IPS-18a (cell line): Measurements from ENCODE around the gene APLP2.

ENCODE experiments used
- H3K27ac ChIP-seq: one replicate; pipeline ENCODE4 v1.5.1; 2013; ENCODE audit warnings: low read length
- H3K27me3 ChIP-seq: one replicate; pipeline ENCODE4 v1.6.1; 2013; ENCODE audit warnings: mild to moderate bottlenecking, low read length; ENCODE audit not compliant: control insufficient read depth, insufficient read depth
- H3K36me3 ChIP-seq: one replicate; pipeline ENCODE4 v1.6.1; 2013; ENCODE audit warnings: low read depth, low read length; ENCODE audit not compliant: control insufficient read depth
- H3K4me1 ChIP-seq: one replicate; pipeline ENCODE4 v1.6.1; 2013; ENCODE audit warnings: low read depth, low read length; ENCODE audit not compliant: control insufficient read depth
- H3K4me3 ChIP-seq: one replicate; pipeline ENCODE4 v1.5.1; 2013; ENCODE audit warnings: low read length
- H3K9ac ChIP-seq: one replicate; pipeline ENCODE4 v1.6.1; 2013; ENCODE audit warnings: mild to moderate bottlenecking, low read length, moderate library complexity
- H3K9me3 ChIP-seq: one replicate; pipeline ENCODE4 v1.6.1; 2013; ENCODE audit warnings: low read depth, low read length; ENCODE audit not compliant: control insufficient read depth

Gene APLP2

GRCh38 chr11:130178441-130179339 is 109.0 kb downstream of the APLP2 start:
- Histone ChIP-seq H3K9me3 (no peaks in the 10 kb centered on the region), H3K4me3 (no peak overlapping the region), H3K36me3 (no peaks in the 10 kb centered on the region), H3K9ac (no peak overlapping the region), H3K27me3 (no peaks in the 10 kb centered on the region), H3K27ac (no peak overlapping the region), H3K4me1 (no peaks in the 10 kb centered on the region)

GRCh38 chr11:130179396-130180306 is 110.0 kb downstream of the APLP2 start:
- Histone ChIP-seq H3K4me1 (no peaks in the 10 kb centered on the region), H3K27ac (no peak overlapping the region), H3K9me3 (no peaks in the 10 kb centered on the region), H3K27me3 (no peaks in the 10 kb centered on the region), H3K9ac (no peak overlapping the region), H3K36me3 (no peaks in the 10 kb centered on the region), H3K4me3 (no peak overlapping the region)

GRCh38 chr11:130180491-130180890 is 110.8 kb downstream of the APLP2 start:
- Histone ChIP-seq H3K4me1 (no peaks in the 10 kb centered on the region), H3K27ac (no peak overlapping the region), H3K9me3 (no peaks in the 10 kb centered on the region), H3K27me3 (no peaks in the 10 kb centered on the region), H3K9ac (no peak overlapping the region), H3K4me3 (no peak overlapping the region), H3K36me3 (no peaks in the 10 kb centered on the region)

GRCh38 chr11:130180896-130181294 is 111.2 kb downstream of the APLP2 start:
- no peaks in the 10 kb centered on the region for H3K36me3 ChIP-seq
- H3K4me3 ChIP-seq: no peak overlapping the region
- no peak overlapping the region for H3K27ac ChIP-seq
- no peak overlapping the region for H3K9ac ChIP-seq
- H3K27me3 ChIP-seq: no peaks in the 10 kb centered on the region
- H3K4me1 ChIP-seq: no peaks in the 10 kb centered on the region
- no peaks in the 10 kb centered on the region for H3K9me3 ChIP-seq

GRCh38 chr11:130181295-130182272 is 111.9 kb downstream of the APLP2 start:
- no peak overlapping the region for H3K27ac ChIP-seq

GRCh38 chr11:130183878-130184610 is 114.3 kb downstream of the APLP2 start:
- no peaks in the 10 kb centered on the region for H3K27me3 ChIP-seq
- H3K4me3 ChIP-seq: no peak overlapping the region
- H3K27ac ChIP-seq: no peak overlapping the region
- H3K36me3 ChIP-seq: no peaks in the 10 kb centered on the region
- H3K9me3 ChIP-seq: no peaks in the 10 kb centered on the region
- no peak overlapping the region for H3K9ac ChIP-seq
- no peaks in the 10 kb centered on the region for H3K4me1 ChIP-seq

More at GRCh38 chr11:130181295-130182272, 111.9 kb downstream of the APLP2 start:
- Histone ChIP-seq H3K9ac (no peak overlapping the region), H3K27me3 (no peaks in the 10 kb centered on the region), H3K9me3 (no peaks in the 10 kb centered on the region), H3K4me1 (no peaks in the 10 kb centered on the region), H3K4me3 (no peak overlapping the region), H3K36me3 (no peaks in the 10 kb centered on the region)

DNA sequence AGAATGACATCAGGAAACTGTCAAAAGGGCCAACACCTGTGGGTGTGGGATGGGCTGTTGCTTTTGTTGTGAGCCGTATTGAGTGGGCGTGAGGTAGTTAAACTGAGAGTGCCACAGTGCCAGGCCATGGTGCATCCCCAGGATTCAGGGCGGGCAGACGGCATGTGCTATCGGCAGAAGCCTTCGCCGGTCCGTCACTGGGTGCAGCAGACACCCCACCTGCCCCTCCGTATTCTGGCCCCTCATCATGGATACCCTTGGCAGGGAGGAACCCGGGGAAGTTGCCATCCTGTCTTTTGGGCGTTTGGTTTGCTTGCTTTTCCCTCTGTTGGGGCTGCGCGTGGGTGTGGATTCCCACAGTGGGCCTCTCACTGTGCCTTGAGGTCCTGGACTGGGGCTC is 117.4 kb downstream of the APLP2 start:
- Histone ChIP-seq H3K27me3 (no peaks in the 10 kb centered on the region), H3K4me3 (no peak overlapping the region), H3K27ac (no peak overlapping the region), H3K9me3 (no peaks in the 10 kb centered on the region), H3K9ac (no peak overlapping the region), H3K4me1 (no peaks in the 10 kb centered on the region), H3K36me3 (no peaks in the 10 kb centered on the region)

DNA sequence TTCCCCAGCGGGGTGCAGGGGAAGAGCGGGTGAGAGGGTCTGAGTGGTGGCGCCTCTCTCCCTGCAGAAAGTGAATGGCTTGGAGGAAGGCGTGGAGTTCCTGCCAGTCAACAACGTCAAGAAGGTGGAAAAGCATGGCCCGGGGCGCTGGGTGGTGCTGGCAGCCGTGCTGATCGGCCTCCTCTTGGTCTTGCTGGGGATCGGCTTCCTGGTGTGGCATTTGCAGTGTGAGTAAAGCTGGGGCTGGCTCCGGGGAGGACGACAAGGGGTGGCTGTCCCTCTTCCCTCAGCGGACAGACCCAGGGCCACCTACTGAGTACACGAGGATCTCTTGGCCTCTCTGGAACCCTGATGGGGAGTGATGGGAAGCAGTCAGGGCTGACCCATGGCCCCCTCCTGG is 118.4 kb downstream of the APLP2 start:
- no peaks in the 10 kb centered on the region for H3K27me3 ChIP-seq
- H3K9me3 ChIP-seq: no peaks in the 10 kb centered on the region
- H3K4me3 ChIP-seq: no peak overlapping the region
- H3K27ac ChIP-seq: no peak overlapping the region
- H3K36me3 ChIP-seq: no peaks in the 10 kb centered on the region
- no peak overlapping the region for H3K9ac ChIP-seq
- no peaks in the 10 kb centered on the region for H3K4me1 ChIP-seq

DNA sequence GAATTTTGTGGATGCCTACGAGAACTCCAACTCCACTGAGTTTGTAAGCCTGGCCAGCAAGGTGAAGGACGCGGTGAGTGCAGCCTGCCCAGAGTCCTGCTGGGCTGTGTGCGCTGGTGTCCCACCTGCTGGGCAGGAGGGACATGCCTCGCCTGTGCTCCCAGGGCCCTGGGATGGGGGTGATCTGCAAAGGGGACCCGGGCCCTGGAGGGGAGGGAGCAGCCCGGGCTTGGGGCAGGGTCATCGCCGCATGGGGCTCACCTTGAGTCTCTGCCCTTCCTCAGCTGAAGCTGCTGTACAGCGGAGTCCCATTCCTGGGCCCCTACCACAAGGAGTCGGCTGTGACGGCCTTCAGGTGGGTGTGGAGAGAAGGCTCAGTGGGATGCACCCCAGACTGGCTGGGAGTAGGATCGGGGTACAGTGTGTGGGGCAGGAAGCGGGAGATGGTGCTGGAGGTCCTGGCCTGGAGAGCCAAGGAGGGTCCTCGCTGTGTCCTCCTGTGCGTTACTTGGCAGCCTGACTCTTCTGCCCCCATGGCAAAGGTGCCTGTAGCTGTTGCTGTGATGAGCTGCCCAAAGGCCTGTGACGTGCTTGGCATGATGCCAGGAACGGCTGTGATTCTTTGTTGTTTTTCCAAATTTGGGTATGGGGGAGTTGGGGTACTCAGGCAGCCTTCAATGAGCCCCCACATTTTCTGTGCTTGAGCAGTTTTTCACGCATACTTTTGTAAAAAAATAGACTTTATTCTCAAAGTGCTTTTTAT is 119.1 kb downstream of the APLP2 start:
- no peaks in the 10 kb centered on the region for H3K27me3 ChIP-seq
- H3K9ac ChIP-seq: no peak overlapping the region
- no peak overlapping the region for H3K4me3 ChIP-seq
- no peaks in the 10 kb centered on the region for H3K36me3 ChIP-seq
- H3K9me3 ChIP-seq: no peaks in the 10 kb centered on the region
- H3K4me1 ChIP-seq: no peaks in the 10 kb centered on the region
- H3K27ac ChIP-seq: no peak overlapping the region
